ENCODE data around the gene LIPA. TPM values are rescaled to one million over a fixed set of nuclear protein-coding genes. Genes with fewer than 3 reads are reported as not detected.

LIPA gene
- total and polyA plus RNA-seq, 8 donors = 58.0 to 137 (median 63.7) TPM

GRCh38 chr10:89283936-89284475, 32.4 kb upstream of the LIPA start:
- peak overlapping the region; percentile 61 to 79 for H3K27ac ChIP-seq
- no peaks in the 10 kb centered on the region for H3K36me3 ChIP-seq
- no peak overlapping the region for H3K4me3 ChIP-seq
- no peaks in the 10 kb centered on the region for H3K9me3 ChIP-seq
- ATAC-seq (peak; percentile 86), DNase-seq (peak in 3 of 4 donors; percentile 44 to 86 (median 65))
- H3K4me1 ChIP-seq = peaks cover 14 to 16% of the 10 kb centered on the region in 2 donors
- intact Hi-C loops (cut with DNase I) = no loop called here
- TF ChIP-seq CTCF (IDR thresholded peaks at IDR 0.05) = no peak
- H3K27me3 ChIP-seq = no peaks in the 10 kb centered on the region

GRCh38 chr10:89283025-89283935, 31.7 kb upstream of the LIPA start:
- DNase-seq (no peak), ATAC-seq (peak; percentile 39)
- peak overlapping the region; percentile 61 to 79 for H3K27ac ChIP-seq
- H3K9me3 ChIP-seq = no peaks in the 10 kb centered on the region
- no peak overlapping the region for H3K4me3 ChIP-seq
- intact Hi-C loops (cut with DNase I) = no loop called here
- H3K36me3 ChIP-seq = no peaks in the 10 kb centered on the region
- no peak for TF ChIP-seq CTCF (IDR thresholded peaks at IDR 0.05)
- H3K4me1 ChIP-seq = peaks cover 21 to 24% of the 10 kb centered on the region in 2 donors
- no peaks in the 10 kb centered on the region for H3K27me3 ChIP-seq

DNA sequence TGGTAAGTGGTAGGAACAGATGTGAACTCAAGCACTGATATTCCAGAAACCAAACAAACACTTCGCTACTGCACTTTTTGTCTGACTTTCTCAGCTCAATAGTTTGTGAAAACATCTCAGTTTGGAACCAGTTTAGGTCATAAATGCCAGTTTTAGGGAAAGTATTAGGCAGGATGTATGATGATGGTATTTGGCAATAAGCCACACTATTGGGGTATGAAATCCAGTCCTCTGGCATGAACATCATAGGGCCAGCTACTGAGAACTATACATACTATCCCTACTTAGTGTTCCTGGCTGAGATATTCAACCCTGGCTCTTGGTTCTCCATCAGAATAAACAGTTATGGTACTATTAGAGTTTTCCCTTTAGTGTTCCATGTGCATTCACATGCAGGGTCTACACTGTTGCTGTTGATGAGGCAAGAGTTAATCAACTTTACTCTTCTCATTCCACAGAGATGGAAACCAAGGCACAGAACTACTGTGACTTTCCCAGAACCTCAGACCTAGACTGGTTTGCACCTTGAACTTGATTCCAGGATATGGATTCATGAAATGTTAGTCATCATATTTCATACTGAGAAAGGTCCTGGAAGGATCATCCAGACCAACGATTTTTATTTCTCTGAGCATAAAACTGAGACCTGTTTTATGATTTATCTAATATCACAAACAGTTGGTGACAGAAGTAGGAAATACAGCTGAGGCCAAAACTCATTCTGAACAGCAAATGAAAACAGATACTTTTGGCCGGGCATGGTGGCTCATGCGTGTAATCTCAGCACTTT, 30.2 kb upstream of the LIPA start:
- H3K36me3 ChIP-seq = no peaks in the 10 kb centered on the region
- no peak for TF ChIP-seq CTCF (IDR thresholded peaks at IDR 0.05)
- H3K4me1 ChIP-seq = peaks cover 32 to 33% of the 10 kb centered on the region in 2 donors
- DNase-seq (no peak), ATAC-seq (no peak)
- H3K4me3 ChIP-seq = no peak overlapping the region
- intact Hi-C loops (cut with DNase I) = no loop called here
- H3K27me3 ChIP-seq = no peaks in the 10 kb centered on the region
- no peaks in the 10 kb centered on the region for H3K9me3 ChIP-seq
- no peak overlapping the region for H3K27ac ChIP-seq

DNA sequence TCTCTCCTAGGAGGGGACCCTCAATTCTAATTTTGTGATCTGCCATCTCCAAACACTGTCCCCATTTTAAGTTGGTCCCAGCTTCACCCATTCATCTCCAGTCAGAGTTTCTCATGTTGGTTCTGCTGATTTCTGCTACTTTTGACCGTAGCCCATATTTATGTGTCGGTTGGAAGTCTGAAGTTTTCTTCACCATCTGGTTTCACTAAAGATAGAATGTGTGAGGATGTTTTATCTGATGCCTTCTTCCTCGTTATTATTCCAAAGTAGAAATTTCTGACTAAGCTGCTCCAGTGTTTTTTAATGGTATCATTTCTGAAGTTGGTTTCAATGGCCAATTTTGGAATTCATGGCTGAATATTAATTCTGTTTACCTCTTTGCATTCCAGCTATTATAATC, 28.9 kb upstream of the LIPA start:
- no peak overlapping the region for H3K4me3 ChIP-seq
- H3K36me3 ChIP-seq = no peaks in the 10 kb centered on the region
- H3K27me3 ChIP-seq = no peaks in the 10 kb centered on the region
- intact Hi-C loops (cut with DNase I) = no loop called here
- no peak for TF ChIP-seq CTCF (IDR thresholded peaks at IDR 0.05)
- peaks cover 33% of the 10 kb centered on the region in 2 donors for H3K4me1 ChIP-seq
- DNase-seq (no peak), ATAC-seq (no peak)
- peak overlapping the region in 1 of 2 donors; percentile 10 for H3K27ac ChIP-seq
- no peaks in the 10 kb centered on the region for H3K9me3 ChIP-seq
